H9 (cell line): ENCODE results near the gene SORCS2. TPM values are rescaled to one million over a fixed set of nuclear protein-coding genes. Genes with fewer than 3 reads are reported as not detected.

Experiments used
- DNase-seq: peaks from one replicate; pipeline ENCODE4 v3.0.0-alpha.2; 2017
- H2AFZ ChIP-seq: one replicate; pipeline ENCODE4 v1.6.1; 2013; ENCODE audit warnings: mild to moderate bottlenecking, low read length, control low read depth, moderate library complexity
- H2AK5ac ChIP-seq: 2 replicates; pipeline ENCODE4 v1.6.1; 2013; ENCODE audit warnings: low read length, control low read depth, mixed read lengths; ENCODE audit not compliant: insufficient read length
- H2BK120ac ChIP-seq: one replicate; pipeline ENCODE4 v1.6.1; 2013; ENCODE audit warnings: low read depth, mild to moderate bottlenecking, low read length, control low read depth, inconsistent platforms; ENCODE audit not compliant: poor library complexity, severe bottlenecking
- H2BK12ac ChIP-seq: 2 replicates; pipeline ENCODE4 v1.6.1; 2013; ENCODE audit warnings: low read length, control low read depth, mixed read lengths, low read depth; ENCODE audit not compliant: insufficient read length
- H2BK15ac ChIP-seq: 2 replicates; pipeline ENCODE4 v1.6.1; 2013; ENCODE audit warnings: low read depth, low read length, control low read depth
- H2BK20ac ChIP-seq: one replicate; pipeline ENCODE4 v1.6.1; 2013; ENCODE audit warnings: low read depth, mild to moderate bottlenecking, low read length, control low read depth, inconsistent platforms; ENCODE audit not compliant: poor library complexity, severe bottlenecking
- H2BK5ac ChIP-seq: 2 replicates; pipeline ENCODE4 v1.6.1; 2013; ENCODE audit warnings: low read length, control low read depth, mixed read lengths; ENCODE audit not compliant: insufficient read length
- H3K14ac ChIP-seq: 2 replicates; pipeline ENCODE4 v1.6.1; 2013; ENCODE audit warnings: low read length, control low read depth; ENCODE audit not compliant: insufficient read depth
- H3K18ac ChIP-seq: 2 replicates; pipeline ENCODE4 v1.6.1; 2013; ENCODE audit warnings: low read depth, mild to moderate bottlenecking, mixed read lengths, low read length, control low read depth; ENCODE audit not compliant: insufficient read length
- H3K23ac ChIP-seq: 2 replicates; pipeline ENCODE4 v1.6.1; 2013; ENCODE audit warnings: low read length, control low read depth, mixed read lengths, low read depth; ENCODE audit not compliant: insufficient read length
- H3K23me2 ChIP-seq: 2 replicates; pipeline ENCODE4 v1.6.1; 2013; ENCODE audit warnings: low read depth, mild to moderate bottlenecking, mixed read lengths, low read length, control low read depth; ENCODE audit not compliant: insufficient read length, poor library complexity, severe bottlenecking
- H3K27ac ChIP-seq: 2 replicates; pipeline ENCODE4 v1.5.1; 2013; ENCODE audit warnings: low read length, control low read depth, mixed read lengths, low read depth; ENCODE audit not compliant: insufficient read length
- H3K27me3 ChIP-seq: 2 replicates; pipeline ENCODE4 v1.6.1; 2013; ENCODE audit warnings: low read length, control low read depth, inconsistent platforms; ENCODE audit not compliant: insufficient read depth
- H3K4ac ChIP-seq: 2 replicates; pipeline ENCODE4 v1.6.1; 2013; ENCODE audit warnings: low read depth, mild to moderate bottlenecking, control low read depth, inconsistent platforms, low read length, moderate library complexity
- H3K4me1 ChIP-seq: 2 replicates; pipeline ENCODE4 v1.6.1; 2013; ENCODE audit warnings: low read length, control low read depth, inconsistent platforms; ENCODE audit not compliant: insufficient read depth
- H3K4me2 ChIP-seq: 2 replicates; pipeline ENCODE4 v1.6.1; 2013; ENCODE audit warnings: low read length, control low read depth, mixed read lengths; ENCODE audit not compliant: insufficient read length, insufficient read depth
- H3K56ac ChIP-seq: 2 replicates; pipeline ENCODE4 v1.6.1; 2013; ENCODE audit warnings: low read depth, mild to moderate bottlenecking, mixed read lengths, low read length, control low read depth; ENCODE audit not compliant: insufficient read length
- H3K79me1 ChIP-seq: 2 replicates; pipeline ENCODE4 v1.6.1; 2013; ENCODE audit warnings: low read depth, mild to moderate bottlenecking, moderate library complexity, low read length, control low read depth, inconsistent platforms; ENCODE audit not compliant: insufficient read depth, poor library complexity, severe bottlenecking
- H3K79me2 ChIP-seq: 2 replicates; pipeline ENCODE4 v1.6.1; 2013; ENCODE audit warnings: low read length, control low read depth, inconsistent platforms; ENCODE audit not compliant: insufficient read depth
- H3K9ac ChIP-seq: 2 replicates; pipeline ENCODE4 v1.6.1; 2013; ENCODE audit warnings: low read length, control low read depth, mixed read lengths; ENCODE audit not compliant: insufficient read length; ENCODE audit errors: extremely low read depth
- H3K9me3 ChIP-seq: one replicate; pipeline ENCODE4 v1.6.1; 2013; ENCODE audit warnings: low read depth, low read length, inconsistent platforms; ENCODE audit not compliant: control insufficient read depth
- H3T11ph ChIP-seq: one replicate; pipeline ENCODE4 v1.6.1; 2013; ENCODE audit warnings: mild to moderate bottlenecking, low read length, control low read depth, inconsistent platforms
- H4K20me1 ChIP-seq: one replicate; pipeline ENCODE4 v1.6.1; 2013; ENCODE audit not compliant: control insufficient read depth, insufficient read length, insufficient read depth
- H4K5ac ChIP-seq: 2 replicates; pipeline ENCODE4 v1.6.1; 2013; ENCODE audit warnings: low read depth, mild to moderate bottlenecking, mixed read lengths, low read length, control low read depth; ENCODE audit not compliant: insufficient read length
- H4K8ac ChIP-seq: replicated peaks from 2 replicates; pipeline ENCODE4 v1.6.1; 2013; ENCODE audit warnings: low read length, control low read depth, mixed read lengths, low read depth; ENCODE audit not compliant: insufficient read length
- H4K91ac ChIP-seq: 2 replicates; pipeline ENCODE4 v1.6.1; 2013; ENCODE audit warnings: low read depth, mild to moderate bottlenecking, moderate library complexity, mixed read lengths, low read length, control low read depth; ENCODE audit not compliant: insufficient read length
- H3K27ac Mint-ChIP-seq, 3 experiments: 2 replicates in 2 of 3; 3 replicates in 1 of 3; pipeline ENCODE4 v1.8.0; 2020 to 2021; ENCODE audit warnings: mixed read lengths in 3 of 3, mild to moderate bottlenecking in 1 of 3, moderate library complexity in 1 of 3
- H3K27me3 Mint-ChIP-seq: 2 replicates; pipeline ENCODE4 v1.8.0; 2021; ENCODE audit warnings: low read depth, mild to moderate bottlenecking, moderate library complexity, mixed read lengths
- H3K36me3 Mint-ChIP-seq, 3 experiments: 2 replicates in 2 of 3; 3 replicates in 1 of 3; pipeline ENCODE4 v1.8.0; 2020 to 2021; ENCODE audit warnings: low read depth in 3 of 3, mixed read lengths in 3 of 3; ENCODE audit not compliant: insufficient read depth in 1 of 3
- H3K4me1 Mint-ChIP-seq, 2 experiments: 2 replicates each; pipeline ENCODE4 v1.8.0; 2020; ENCODE audit warnings: mixed read lengths in 2 of 2
- H3K4me3 Mint-ChIP-seq, 2 experiments: 2 replicates in 1 of 2; 3 replicates in 1 of 2; pipeline ENCODE4 v1.8.0; 2020 to 2021; ENCODE audit warnings: mild to moderate bottlenecking in 2 of 2, mixed read lengths in 2 of 2, moderate library complexity in 1 of 2
- H3K9me3 Mint-ChIP-seq, 2 experiments: 2 replicates in 1 of 2; 3 replicates in 1 of 2; pipeline ENCODE4 v1.8.0; 2020; ENCODE audit warnings: mild to moderate bottlenecking in 2 of 2, mixed read lengths in 2 of 2, moderate library complexity in 1 of 2
- WGBS: extraction: QIAGEN DNeasy Blood & Tissue Kit; methylation state at CpG from one replicate; pipeline ENCODE4 v1.1.7; 2013; ENCODE audit warnings: missing lambda C conversion rate, low lambda C conversion rate, mixed read lengths; ENCODE audit not compliant: insufficient read length; ENCODE audit errors: extremely low coverage; 5-methylcytosine and 5-hydroxymethylcytosine counted together
- total RNA-seq: library from RNA; stranded (reverse); gene quantifications from 2 replicates; pipeline ENCODE4 v1.2.1, GENCODE V29; 2021
- TF ChIP-seq, protein P1 (sequence below): fragments of 200-600 bp; sonication (generic); conservative IDR thresholded peaks from 3 replicates; pipeline ENCODE4 v1.8.0; 2021; ENCODE audit warnings: antibody characterized with exemption, mild to moderate bottlenecking

SORCS2 gene
- total RNA-seq, 1 experiment from 2014 or later, result 0.57 TPM

DNA sequence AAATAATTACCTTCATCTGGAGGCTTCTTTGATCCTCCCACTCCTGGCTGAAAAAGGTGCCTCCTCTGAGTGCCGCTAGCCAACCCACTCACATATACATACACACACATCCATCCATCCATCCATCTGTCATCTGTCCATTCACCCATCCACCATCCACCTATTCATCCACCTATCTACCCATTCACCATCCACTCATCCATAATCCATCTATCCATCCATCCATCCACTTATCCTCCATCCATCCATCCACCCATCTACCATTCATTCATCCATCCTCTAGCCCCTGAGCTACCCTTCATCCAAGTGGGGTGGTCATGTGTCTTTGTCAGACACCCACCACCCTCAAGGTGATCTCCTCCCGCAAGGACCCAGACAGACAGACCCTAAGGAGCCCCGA, 423.9 kb downstream of the SORCS2 start:
- Histone ChIP-seq H3K4me1 (no peaks in the 10 kb centered on the region; the same call in 1 of the 2 replicates), H3K56ac (no peak overlapping the region), H3K27me3 (no peaks in the 10 kb centered on the region), H3K23me2 (no peaks in the 10 kb centered on the region), H3K4ac (no peak overlapping the region), H3K23ac (no peak overlapping the region), H3K9me3 (no peaks in the 10 kb centered on the region), H2AFZ (no peak overlapping the region), H3K14ac (no peak overlapping the region), H4K8ac (no peak overlapping the region), H4K5ac (no peak overlapping the region), H3K9ac (no peak overlapping the region), H3K4me2 (no peak overlapping the region), H2BK5ac (no peak overlapping the region), H3K27ac (no peak overlapping the region), H2AK5ac (no peak overlapping the region), H2BK20ac (no peak overlapping the region), H2BK120ac (no peak overlapping the region), H4K91ac (no peak overlapping the region), H3K18ac (no peak overlapping the region), H2BK15ac (no peak overlapping the region), H2BK12ac (no peak overlapping the region), H3T11ph (no peak overlapping the region), H4K20me1 (no peaks in the 10 kb centered on the region), H3K79me1 (no peaks in the 10 kb centered on the region), H3K79me2 (no peaks in the 10 kb centered on the region)
- peaks cover 0 to 2% of the 10 kb centered on the region in 2 experiments; a peak in 1 of 5 replicates for H3K9me3 Mint-ChIP-seq
- no peaks in the 10 kb centered on the region for H3K36me3 Mint-ChIP-seq
- peaks cover 12% of the 10 kb centered on the region for H3K27me3 Mint-ChIP-seq
- H3K27ac Mint-ChIP-seq, result no peak overlapping the region; a peak in 1 of 7 replicates
- H3K4me3 Mint-ChIP-seq, result no peak overlapping the region
- no CpG with 5 or more reads among the region's 3 CpGs for WGBS
- DNase-seq, result no peak
- peaks cover 3 to 5% of the 10 kb centered on the region in 2 experiments for H3K4me1 Mint-ChIP-seq
- TF ChIP-seq, protein P1, sequence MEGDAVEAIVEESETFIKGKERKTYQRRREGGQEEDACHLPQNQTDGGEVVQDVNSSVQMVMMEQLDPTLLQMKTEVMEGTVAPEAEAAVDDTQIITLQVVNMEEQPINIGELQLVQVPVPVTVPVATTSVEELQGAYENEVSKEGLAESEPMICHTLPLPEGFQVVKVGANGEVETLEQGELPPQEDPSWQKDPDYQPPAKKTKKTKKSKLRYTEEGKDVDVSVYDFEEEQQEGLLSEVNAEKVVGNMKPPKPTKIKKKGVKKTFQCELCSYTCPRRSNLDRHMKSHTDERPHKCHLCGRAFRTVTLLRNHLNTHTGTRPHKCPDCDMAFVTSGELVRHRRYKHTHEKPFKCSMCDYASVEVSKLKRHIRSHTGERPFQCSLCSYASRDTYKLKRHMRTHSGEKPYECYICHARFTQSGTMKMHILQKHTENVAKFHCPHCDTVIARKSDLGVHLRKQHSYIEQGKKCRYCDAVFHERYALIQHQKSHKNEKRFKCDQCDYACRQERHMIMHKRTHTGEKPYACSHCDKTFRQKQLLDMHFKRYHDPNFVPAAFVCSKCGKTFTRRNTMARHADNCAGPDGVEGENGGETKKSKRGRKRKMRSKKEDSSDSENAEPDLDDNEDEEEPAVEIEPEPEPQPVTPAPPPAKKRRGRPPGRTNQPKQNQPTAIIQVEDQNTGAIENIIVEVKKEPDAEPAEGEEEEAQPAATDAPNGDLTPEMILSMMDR, result no peak
